Gastrocnemius medialis (tissue), 4 donors: ENCODE measurements around the gene PPT2.

Source experiments
- POLR2A ChIP-seq, 2 donors: fragments of 450-650 bp; IDR thresholded peaks; one replicate each; pipeline ENCODE4 v1.6.1; 2017; ENCODE audit warnings: antibody characterized with exemption in 2 of 2, mild to moderate bottlenecking in 2 of 2, moderate library complexity in 2 of 2
- TF ChIP-seq, protein P1 (sequence below), 5 experiments: fragments of 450-650 bp in 3 of 5; fragments of 200-600 bp in 2 of 5; sonication (generic) in 2 of 5; IDR thresholded peaks in 4 of 5; conservative IDR thresholded peaks in 1 of 5; 1 replicate in 4 of 5; 2 replicates in 1 of 5; pipeline ENCODE4 v1.5.1; 2016 to 2019; ENCODE audit warnings: antibody characterized with exemption in 5 of 5, mild to moderate bottlenecking in 3 of 5, moderate library complexity in 3 of 5

DNA sequence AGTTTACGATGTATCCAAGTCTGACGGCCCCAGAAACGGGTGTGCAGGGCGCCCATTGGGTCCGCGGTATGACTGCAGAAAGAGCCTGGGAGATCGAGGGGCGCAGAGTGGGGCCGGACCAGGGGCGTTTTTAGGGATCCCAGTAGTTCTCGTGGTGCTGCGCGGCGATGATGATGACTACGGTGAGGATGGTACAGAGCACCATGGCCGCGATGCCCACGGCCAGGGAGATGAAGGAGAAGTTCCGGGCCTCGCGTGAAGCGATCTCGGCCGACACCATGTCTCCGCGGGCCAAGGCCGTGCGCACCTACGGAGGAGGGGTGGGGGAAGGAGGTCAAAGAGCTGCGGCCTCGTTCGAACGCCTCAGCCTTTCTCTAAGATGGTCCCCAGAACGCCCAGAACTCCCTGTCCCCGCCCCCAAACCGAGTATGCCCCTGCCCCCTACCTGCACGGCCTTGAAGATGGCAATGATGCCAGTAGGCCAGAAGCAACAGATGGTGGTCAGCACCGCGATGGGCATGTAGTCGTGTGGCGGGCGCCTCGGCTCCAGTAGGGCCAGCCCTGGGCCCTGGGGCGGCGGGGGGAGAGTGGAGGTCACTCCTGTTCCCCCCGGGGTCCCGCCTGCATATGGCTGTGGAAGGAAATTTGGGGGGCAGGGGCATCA is 4.7 kb upstream of the PPT2 start:
- TF ChIP-seq, protein P1, sequence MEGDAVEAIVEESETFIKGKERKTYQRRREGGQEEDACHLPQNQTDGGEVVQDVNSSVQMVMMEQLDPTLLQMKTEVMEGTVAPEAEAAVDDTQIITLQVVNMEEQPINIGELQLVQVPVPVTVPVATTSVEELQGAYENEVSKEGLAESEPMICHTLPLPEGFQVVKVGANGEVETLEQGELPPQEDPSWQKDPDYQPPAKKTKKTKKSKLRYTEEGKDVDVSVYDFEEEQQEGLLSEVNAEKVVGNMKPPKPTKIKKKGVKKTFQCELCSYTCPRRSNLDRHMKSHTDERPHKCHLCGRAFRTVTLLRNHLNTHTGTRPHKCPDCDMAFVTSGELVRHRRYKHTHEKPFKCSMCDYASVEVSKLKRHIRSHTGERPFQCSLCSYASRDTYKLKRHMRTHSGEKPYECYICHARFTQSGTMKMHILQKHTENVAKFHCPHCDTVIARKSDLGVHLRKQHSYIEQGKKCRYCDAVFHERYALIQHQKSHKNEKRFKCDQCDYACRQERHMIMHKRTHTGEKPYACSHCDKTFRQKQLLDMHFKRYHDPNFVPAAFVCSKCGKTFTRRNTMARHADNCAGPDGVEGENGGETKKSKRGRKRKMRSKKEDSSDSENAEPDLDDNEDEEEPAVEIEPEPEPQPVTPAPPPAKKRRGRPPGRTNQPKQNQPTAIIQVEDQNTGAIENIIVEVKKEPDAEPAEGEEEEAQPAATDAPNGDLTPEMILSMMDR (IDR thresholded peaks at IDR 0.05 in 4 of 5, conservative IDR thresholded peaks at IDR 0.05 in 1 of 5): no peak
- no peak for TF ChIP-seq POLR2A (IDR thresholded peaks at IDR 0.05)
